ENCODE measurements around the gene EIF4EBP2.

EIF4EBP2 gene

GRCh38 chr10:70472799-70473454 is 69.0 kb downstream of the EIF4EBP2 start:
- no peak overlapping the region for H3K4me3 ChIP-seq (ENCODE audit: low read depth, low read length)
- TF ChIP-seq, protein P1, sequence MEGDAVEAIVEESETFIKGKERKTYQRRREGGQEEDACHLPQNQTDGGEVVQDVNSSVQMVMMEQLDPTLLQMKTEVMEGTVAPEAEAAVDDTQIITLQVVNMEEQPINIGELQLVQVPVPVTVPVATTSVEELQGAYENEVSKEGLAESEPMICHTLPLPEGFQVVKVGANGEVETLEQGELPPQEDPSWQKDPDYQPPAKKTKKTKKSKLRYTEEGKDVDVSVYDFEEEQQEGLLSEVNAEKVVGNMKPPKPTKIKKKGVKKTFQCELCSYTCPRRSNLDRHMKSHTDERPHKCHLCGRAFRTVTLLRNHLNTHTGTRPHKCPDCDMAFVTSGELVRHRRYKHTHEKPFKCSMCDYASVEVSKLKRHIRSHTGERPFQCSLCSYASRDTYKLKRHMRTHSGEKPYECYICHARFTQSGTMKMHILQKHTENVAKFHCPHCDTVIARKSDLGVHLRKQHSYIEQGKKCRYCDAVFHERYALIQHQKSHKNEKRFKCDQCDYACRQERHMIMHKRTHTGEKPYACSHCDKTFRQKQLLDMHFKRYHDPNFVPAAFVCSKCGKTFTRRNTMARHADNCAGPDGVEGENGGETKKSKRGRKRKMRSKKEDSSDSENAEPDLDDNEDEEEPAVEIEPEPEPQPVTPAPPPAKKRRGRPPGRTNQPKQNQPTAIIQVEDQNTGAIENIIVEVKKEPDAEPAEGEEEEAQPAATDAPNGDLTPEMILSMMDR (IDR thresholded peaks at IDR 0.05; ENCODE audit: control insufficient read depth, extremely low read depth, insufficient read depth): no peak
- no peak for DNase-seq (ENCODE audit: low read depth)

GRCh38 chr10:70474780-70475179 is 70.8 kb downstream of the EIF4EBP2 start:
- no peak for DNase-seq (ENCODE audit: low read depth)
- TF ChIP-seq, protein P1 (IDR thresholded peaks at IDR 0.05; ENCODE audit: control insufficient read depth, extremely low read depth, insufficient read depth): no peak
- H3K4me3 ChIP-seq (ENCODE audit: low read depth, low read length): no peak overlapping the region

GRCh38 chr10:70475661-70476060 is 71.7 kb downstream of the EIF4EBP2 start:
- TF ChIP-seq, protein P1 (IDR thresholded peaks at IDR 0.05; ENCODE audit: control insufficient read depth, extremely low read depth, insufficient read depth): no peak
- DNase-seq (ENCODE audit: low read depth): no peak
- no peak overlapping the region for H3K4me3 ChIP-seq (ENCODE audit: low read depth, low read length)

DNA sequence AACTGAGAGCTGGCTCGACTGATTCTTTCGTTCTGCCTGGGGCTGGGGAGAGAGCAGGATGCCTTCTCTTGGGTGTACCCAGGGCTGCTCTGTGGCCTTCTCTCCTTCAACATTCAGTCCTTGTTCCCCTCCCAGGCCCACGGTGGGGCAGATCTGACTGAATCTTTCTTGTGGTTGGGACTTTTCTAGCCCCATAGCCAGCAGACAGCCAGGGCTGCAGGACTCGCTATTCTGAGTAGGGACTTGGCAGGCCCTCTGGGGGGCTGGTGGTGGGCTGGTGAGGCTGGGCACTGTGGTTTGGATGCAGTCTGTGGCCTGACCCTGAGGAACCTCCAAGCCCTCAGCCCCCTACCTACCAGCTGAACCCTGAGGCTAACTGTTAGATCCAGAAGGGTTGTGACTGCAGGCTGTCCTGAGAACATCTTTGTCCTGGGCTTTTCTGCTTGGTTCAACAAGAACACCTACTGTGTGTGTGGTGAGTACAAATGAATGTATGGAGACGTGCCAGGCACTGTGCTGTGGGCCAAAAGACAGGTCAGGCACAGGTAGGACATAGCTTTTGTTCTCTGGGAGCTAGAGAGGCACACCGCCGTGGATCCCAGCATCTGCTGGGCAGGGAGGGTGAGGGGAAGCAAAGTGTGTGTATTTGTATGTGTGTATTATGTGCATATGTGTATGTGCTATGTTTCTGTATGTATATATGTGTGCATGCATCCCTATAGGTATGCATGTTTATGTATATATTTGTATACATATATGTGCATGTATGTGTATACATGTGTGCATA is 72.5 kb downstream of the EIF4EBP2 start:
- TF ChIP-seq, protein P1 (IDR thresholded peaks at IDR 0.05; ENCODE audit: control insufficient read depth, extremely low read depth, insufficient read depth): no peak
- DNase-seq (ENCODE audit: low read depth): no peak
- H3K4me3 ChIP-seq (ENCODE audit: low read depth, low read length): no peak overlapping the region

DNA sequence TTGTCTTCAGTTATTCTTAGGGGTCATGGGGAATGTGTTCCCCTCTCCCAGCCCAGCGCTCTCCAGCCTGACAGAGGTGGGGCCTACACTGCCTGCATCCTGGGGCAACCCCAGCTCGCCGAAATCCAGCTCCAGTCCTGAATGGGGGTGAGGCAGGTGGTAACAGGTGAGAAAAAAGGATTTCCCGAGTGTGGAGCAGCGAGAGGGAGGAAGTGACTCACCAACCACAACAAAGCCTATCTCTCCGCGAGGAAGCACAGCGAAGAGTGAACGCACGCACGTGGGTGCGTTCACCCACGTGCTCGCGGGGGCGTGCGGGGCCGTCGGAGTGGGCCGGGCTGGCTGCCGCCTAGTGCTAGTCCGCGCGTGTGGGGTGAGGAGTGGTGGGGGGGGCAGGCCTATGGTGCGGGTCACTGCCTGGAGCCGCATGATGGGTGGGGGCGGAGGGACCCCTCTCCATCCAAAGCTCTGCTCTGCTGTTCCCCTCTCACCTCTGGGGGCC is 73.8 kb downstream of the EIF4EBP2 start:
- no peak overlapping the region for H3K4me3 ChIP-seq (ENCODE audit: low read depth, low read length)
- no peak for DNase-seq (ENCODE audit: low read depth)
- TF ChIP-seq, protein P1 (IDR thresholded peaks at IDR 0.05; ENCODE audit: control insufficient read depth, extremely low read depth, insufficient read depth): no peak

All from LNCaP clone FGC (cell line).